Measurements from ENCODE around the gene RPL19. TPM values are rescaled to one million over a fixed set of nuclear protein-coding genes. Genes with fewer than 3 reads are reported as not detected.
A peak's percentile ranks its signal among the peaks of the same experiment; 100 is the strongest.

Gene RPL19
- polyA plus RNA-seq, 1 experiment: 1,903 TPM

GRCh38 chr17:39193346-39193745 is 6.7 kb upstream of the RPL19 start:
- Histone ChIP-seq H3K36me3 (ENCODE audit: control insufficient read depth, insufficient read depth, low read length) (peaks cover 20% of the 10 kb centered on the region), H3K4me3 (ENCODE audit: low read depth, low read length) (no peak overlapping the region), H3K27me3 (ENCODE audit: control insufficient read depth, insufficient read depth, low read length) (no peaks in the 10 kb centered on the region)
- POLR2A ChIA-PET: no interaction called here
- DNase-seq (ENCODE audit: low read depth): no peak
- CTCF ChIA-PET: interaction anchor here (1.8 to 4.7 kb wide), 3 partner anchors 19 to 52 kb away, joined by 4 to 26 read pairs (median 25); no protein-coding TSS in a partner anchor
- TF ChIP-seq CTCF (IDR thresholded peaks at IDR 0.05; ENCODE audit: insufficient read depth, low read depth, low read length): no peak

- CTCF ChIA-PET: interaction anchor here (0.7 to 4.7 kb wide), 9 partner anchors 8 to 209 kb away, joined by 3 to 26 read pairs (median 5); no protein-coding TSS in a partner anchor
- TF ChIP-seq CTCF (IDR thresholded peaks at IDR 0.05; ENCODE audit: insufficient read depth, low read depth, low read length): peak; percentile 65
These were observed 5.7 kb upstream of the RPL19 start for GRCh38 chr17:39194089-39194984.

GRCh38 chr17:39194985-39195524 is 5.0 kb upstream of the RPL19 start:
- TF ChIP-seq CTCF (IDR thresholded peaks at IDR 0.05; ENCODE audit: insufficient read depth, low read depth, low read length): no peak
- no peak for DNase-seq (ENCODE audit: low read depth)
- Histone ChIP-seq H3K36me3 (ENCODE audit: control insufficient read depth, insufficient read depth, low read length) (peaks cover 20% of the 10 kb centered on the region), H3K4me3 (ENCODE audit: low read depth, low read length) (no peak overlapping the region), H3K27me3 (ENCODE audit: control insufficient read depth, insufficient read depth, low read length) (no peaks in the 10 kb centered on the region)
- POLR2A ChIA-PET: no interaction called here
- CTCF ChIA-PET: interaction anchor here (0.7 to 4.7 kb wide), 9 partner anchors 9 to 210 kb away, joined by 3 to 26 read pairs (median 5); no protein-coding TSS in a partner anchor

More at GRCh38 chr17:39194089-39194984, 5.7 kb upstream of the RPL19 start:
- peaks cover 20% of the 10 kb centered on the region for H3K36me3 ChIP-seq (ENCODE audit: control insufficient read depth, insufficient read depth, low read length)
- H3K27me3 ChIP-seq (ENCODE audit: control insufficient read depth, insufficient read depth, low read length): no peaks in the 10 kb centered on the region
- POLR2A ChIA-PET: no interaction called here
- H3K4me3 ChIP-seq (ENCODE audit: low read depth, low read length): no peak overlapping the region
- no peak for DNase-seq (ENCODE audit: low read depth)

- DNase-seq (ENCODE audit: low read depth): no peak
These were observed 4.4 kb upstream of the RPL19 start for GRCh38 chr17:39195568-39196160.

More at GRCh38 chr17:39195568-39196160, 4.4 kb upstream of the RPL19 start:
- Histone ChIP-seq H3K27me3 (ENCODE audit: control insufficient read depth, insufficient read depth, low read length) (no peaks in the 10 kb centered on the region), H3K36me3 (ENCODE audit: control insufficient read depth, insufficient read depth, low read length) (peaks cover 20% of the 10 kb centered on the region), H3K4me3 (ENCODE audit: low read depth, low read length) (peak overlapping the region; percentile 75)
- CTCF ChIA-PET: interaction anchor here (0.6 to 4.7 kb wide), 9 partner anchors 9 to 49 kb away, joined by 3 to 26 read pairs (median 5); no protein-coding TSS in a partner anchor
- POLR2A ChIA-PET: no interaction called here
- no peak for TF ChIP-seq CTCF (IDR thresholded peaks at IDR 0.05; ENCODE audit: insufficient read depth, low read depth, low read length)

Data from BJ (cell line).